Left lung (tissue), 10 donors: ENCODE results near the gene OR2V2. TPM values are rescaled to one million over a fixed set of nuclear protein-coding genes. Genes with fewer than 3 reads are reported as not detected.

Source experiments
- ATAC-seq: fragments of 200-7000 bp; cut with Tn5 transposase; one replicate; pipeline ENCODE4 v1.9.1; 2020; ENCODE audit warnings: moderate library complexity
- DNase-seq, 4 donors: peaks; one replicate each; pipeline ENCODE4 v3.0.0-alpha.2; 2013 to 2020
- H3K27ac ChIP-seq, 2 donors: fragments of 200-600 bp; sonication (generic) in 1 of 2; one replicate each; pipeline versions ENCODE4 v1.5.0 to v1.8.0; 2020 to 2021
- H3K27me3 ChIP-seq, 2 donors: fragments of 200-600 bp; sonication (generic) in 1 of 2; one replicate each; pipeline versions ENCODE4 v1.5.0 to v1.8.0; 2020 to 2021
- H3K36me3 ChIP-seq, 2 donors: fragments of 200-600 bp; sonication (generic) in 1 of 2; one replicate each; pipeline versions ENCODE4 v1.5.0 to v1.8.0; 2020 to 2021
- H3K4me1 ChIP-seq, 2 donors: fragments of 200-600 bp; one replicate each; pipeline ENCODE4 v1.8.0; 2021
- H3K4me3 ChIP-seq, 2 donors: fragments of 200-600 bp; sonication (generic) in 1 of 2; one replicate each; pipeline versions ENCODE4 v1.5.0 to v1.8.0; 2020 to 2021; ENCODE audit warnings: mild to moderate bottlenecking in 1 of 2
- H3K9me3 ChIP-seq, 2 donors: fragments of 200-600 bp; sonication (generic) in 1 of 2; one replicate each; pipeline versions ENCODE4 v1.5.0 to v1.8.0; 2020 to 2021
- CTCF ChIP-seq, 2 donors: fragments of 200-600 bp; sonication (generic) in 1 of 2; IDR thresholded peaks; one replicate each; pipeline versions ENCODE4 v1.5.0 to v1.8.0; 2021; ENCODE audit warnings: antibody characterized with exemption in 2 of 2
- intact Hi-C, 2 donors: fragments of 100-400 bp; cut with DNase I; formaldehyde crosslinking; loops; one replicate each; pipeline versions ENCODE4 v1.11.2 to v1.14.2; 2022
- polyA plus RNA-seq, 6 donors: library from polyadenylated mRNA; unstranded; fragments of 120-200 nt; gene quantifications; one replicate each; pipeline ENCODE4 v1.2.1, GENCODE V29; 2013; ENCODE audit not compliant: insufficient read length in 6 of 6
- total RNA-seq, 2 donors: library from RNA; stranded (reverse); fragmentation: NEBNext Ultra II Directional; extraction: Animal tissue kit (Norgen Biotek cat#: 25700); gene quantifications; one replicate each; pipeline ENCODE4 v1.2.1, GENCODE V29; 2021
- donor health status: DM: no; HTN: yes; CAD: no.
- donor health status: DM: no; HTN: no; CAD: no.

The OR2V2 gene
- total and polyA plus RNA-seq, 8 donors: 0.03 to 0.06 (median 0.04) TPM; not detected in 4

- H3K4me3 ChIP-seq: no peak overlapping the region
- TF ChIP-seq CTCF (IDR thresholded peaks at IDR 0.05): no peak
- H3K36me3 ChIP-seq: no peaks in the 10 kb centered on the region
- H3K27ac ChIP-seq: no peak overlapping the region
- no peaks in the 10 kb centered on the region for H3K4me1 ChIP-seq
- ATAC-seq (no peak), DNase-seq (no peak)
- H3K27me3 ChIP-seq: peaks cover 0 to 11% of the 10 kb centered on the region in 2 donors
- intact Hi-C loops: no loop called here
- H3K9me3 ChIP-seq: peaks cover 0 to 7% of the 10 kb centered on the region in 2 donors
These were observed 6.6 kb upstream of the OR2V2 start for GRCh38 chr5:181140766-181141165.

- intact Hi-C loops: no loop called here
- no peak for ATAC-seq
- no peak for DNase-seq
- Histone ChIP-seq H3K27me3 (peaks cover 0 to 11% of the 10 kb centered on the region in 2 donors), H3K4me3 (no peak overlapping the region), H3K27ac (no peak overlapping the region), H3K36me3 (no peaks in the 10 kb centered on the region), H3K9me3 (peaks cover 0 to 3% of the 10 kb centered on the region in 2 donors), H3K4me1 (no peaks in the 10 kb centered on the region)
- TF ChIP-seq CTCF (IDR thresholded peaks at IDR 0.05): no peak
These were observed 5.3 kb upstream of the OR2V2 start for GRCh38 chr5:181142054-181142453.

GRCh38 chr5:181145133-181145532 is 2.3 kb upstream of the OR2V2 start:
- no peak for TF ChIP-seq CTCF (IDR thresholded peaks at IDR 0.05)
- intact Hi-C loops: no loop called here
- Histone ChIP-seq H3K4me3 (no peak overlapping the region), H3K27ac (no peak overlapping the region), H3K4me1 (no peaks in the 10 kb centered on the region), H3K27me3 (peaks cover 0 to 34% of the 10 kb centered on the region in 2 donors), H3K9me3 (no peaks in the 10 kb centered on the region), H3K36me3 (no peaks in the 10 kb centered on the region)
- ATAC-seq: no peak
- DNase-seq: no peak

- intact Hi-C loops: no loop called here
- no peak for TF ChIP-seq CTCF (IDR thresholded peaks at IDR 0.05)
- H3K27ac ChIP-seq: no peak overlapping the region
- H3K27me3 ChIP-seq: peaks cover 0 to 39% of the 10 kb centered on the region in 2 donors
- no peak overlapping the region for H3K4me3 ChIP-seq
- no peaks in the 10 kb centered on the region for H3K9me3 ChIP-seq
- no peak for ATAC-seq
- no peaks in the 10 kb centered on the region for H3K36me3 ChIP-seq
- DNase-seq: no peak
- H3K4me1 ChIP-seq: no peaks in the 10 kb centered on the region
These were observed 2.0 kb downstream of the OR2V2 start for GRCh38 chr5:181149355-181149754.

GRCh38 chr5:181149806-181150733 is 2.7 kb downstream of the OR2V2 start:
- no peaks in the 10 kb centered on the region for H3K9me3 ChIP-seq
- no peaks in the 10 kb centered on the region for H3K36me3 ChIP-seq
- no peak overlapping the region for H3K27ac ChIP-seq
- H3K27me3 ChIP-seq: peaks cover 0 to 39% of the 10 kb centered on the region in 2 donors
- DNase-seq (no peak), ATAC-seq (no peak)
- H3K4me1 ChIP-seq: no peaks in the 10 kb centered on the region
- H3K4me3 ChIP-seq: no peak overlapping the region
- intact Hi-C loops: no loop called here
- TF ChIP-seq CTCF (IDR thresholded peaks at IDR 0.05): no peak
